ENCODE results near the gene HECW1.

- TF ChIP-seq FOXA1 (IDR thresholded peaks at IDR 0.05) (no peak), ARNT (IDR thresholded peaks at IDR 0.05) (no peak)
Observed at GRCh38 chr7:43281268-43281667, 168.8 kb downstream of the HECW1 start.

All from HEK293T (cell line).